ENCODE data around the gene PLEKHG2. TPM values are rescaled to one million over a fixed set of nuclear protein-coding genes. Genes with fewer than 3 reads are reported as not detected.

PLEKHG2 gene
- total and polyA plus RNA-seq, 9 of the 15 experiments (the other 6 are each of a cell fraction or from before 2014, with no cell fraction given): 0.98 to 45.7 (median 9.8) TPM

GRCh38 chr19:39362682-39363657 is 49.5 kb upstream of the PLEKHG2 start:
- no TSS peak for BruUV-seq (replicated peaks)
- DNase-seq (ENCODE audit: extremely low read depth in 1 of 4, low spot score in 3 of 4) (no peak), FAIRE-seq (no peak), ATAC-seq (no peak)
- TF ChIP-seq MTA1 (IDR thresholded peaks at IDR 0.05; ENCODE audit: borderline replicate concordance): no peak
- TF ChIP-seq NELFE (IDR thresholded peaks at IDR 0.05; ENCODE audit: insufficient read depth, insufficient read length): no peak
- TF ChIP-seq RUNX1 (IDR thresholded peaks at IDR 0.05; ENCODE audit: low read depth): no peak
- TF ChIP-seq HNRNPUL1 (IDR thresholded peaks at IDR 0.05; ENCODE audit: low read length): no peak
- no peak for TF ChIP-seq PHTF2 (CRISPR knock-in tag; IDR thresholded peaks at IDR 0.05)
- no peak for TF ChIP-seq SRSF9 (IDR thresholded peaks at IDR 0.05; ENCODE audit: borderline replicate concordance, low read depth, low read length)
- TF ChIP-seq TAF9B (IDR thresholded peaks at IDR 0.05; ENCODE audit: partially characterized antibody): no peak
- no peak for TF ChIP-seq FOXK2 (conservative IDR thresholded peaks at IDR 0.05 in 1 of 2, IDR thresholded peaks at IDR 0.05 in 1 of 2; ENCODE audit: low read depth in 2 of 2)
- no peak for TF ChIP-seq HDAC8 (tag; IDR thresholded peaks at IDR 0.05)
- no peak for TF ChIP-seq ZBED1 (IDR thresholded peaks at IDR 0.05)
- no peak for TF ChIP-seq MAFF (IDR thresholded peaks at IDR 0.05; ENCODE audit: low read length)
- no peak for TF ChIP-seq ERF (CRISPR knock-in tag; IDR thresholded peaks at IDR 0.05)
- no peak for TF ChIP-seq HNRNPK (IDR thresholded peaks at IDR 0.05; ENCODE audit: low read depth, low read length, poor library complexity, severe bottlenecking)
- no peak for TF ChIP-seq DACH1 (IDR thresholded peaks at IDR 0.05; ENCODE audit: partially characterized antibody)
- no peak for TF ChIP-seq THAP7 (CRISPR knock-in tag; IDR thresholded peaks at IDR 0.05)
- Histone ChIP-seq H3K4me2 (ENCODE audit: insufficient read depth, low read length) (no peak overlapping the region), H3K9me1 (ENCODE audit: control insufficient read depth, insufficient read depth, low read length) (no peaks in the 10 kb centered on the region), H3K9me3 (replicated peaks; ENCODE audit: control insufficient read depth, insufficient read depth, low read depth, low read length) (no peaks in the 10 kb centered on the region), H3K9ac (ENCODE audit: insufficient read depth in 1 of 2, low read depth in 2 of 2, low read length in 2 of 2) (no peak overlapping the region; a peak in 1 of 4 replicates), H3K4me1 (replicated peaks in 1 of 2; ENCODE audit: control insufficient read depth in 2 of 2, insufficient read depth in 2 of 2, low read length in 2 of 2) (no peaks in the 10 kb centered on the region; a peak in 1 of 5 replicates), H3K79me2 (ENCODE audit: control insufficient read depth, insufficient read depth, low read length) (peaks cover 19% of the 10 kb centered on the region), H2AFZ (ENCODE audit: low read depth, low read length) (no peak overlapping the region), H3K27ac (ENCODE audit: extremely low read depth, low read depth, low read length) (no peak overlapping the region), H3K36me3 (ENCODE audit: control insufficient read depth, insufficient read depth, low read length) (peaks cover 84% of the 10 kb centered on the region), H3K27me3 (ENCODE audit: control insufficient read depth in 2 of 2, insufficient read depth in 2 of 2, low read length in 2 of 2) (no peaks in the 10 kb centered on the region), H3K4me3 (no peak overlapping the region), H4K20me1 (replicated peaks; ENCODE audit: control insufficient read depth, insufficient read depth, low read length) (no peaks in the 10 kb centered on the region)
- in situ Hi-C loops (cut with MboI) (no loop called here), intact Hi-C loops (cut with micrococcal nuclease) (no loop called here)
- WGBS (ENCODE audit: insufficient coverage, low coverage, missing lambda C conversion rate): 80% methylated on average over 6 of the region's 6 CpGs
- ChIA-PET CTCF (ENCODE audit: low intra/inter-chr PET ratio) (no interaction called here), POLR2A (interaction anchor here (0.8 to 2.3 kb wide), 5 partner anchors 8 to 75 kb away, joined by 3 to 10 read pairs (median 3); no protein-coding TSS in a partner anchor)
